Panc1 (cell line): ENCODE data around the gene MFSD6L. TPM values are rescaled to one million over a fixed set of nuclear protein-coding genes. Genes with fewer than 3 reads are reported as not detected.

Source experiments
- ATAC-seq: fragments of 200-7000 bp; cut with Tn5 transposase; 2 replicates; pipeline ENCODE4 v1.9.1; 2020; ENCODE audit warnings: mild to moderate bottlenecking, moderate library complexity
- Bru-seq: library from RNA; stranded (reverse); fragments of 400-500 nt; gene quantifications from one replicate; lab custom pipeline; 2021; lab: Mats Ljungman, UMichigan
- BruChase-seq, 2 experiments: library from RNA; stranded (reverse); fragments of 400-500 nt; gene quantifications; one replicate each; lab custom pipeline; 2021; lab: Mats Ljungman, UMichigan
- BruUV-seq: library from RNA; stranded (reverse); fragments of 400-500 nt; replicated peaks from 2 replicates; lab custom pipeline; 2021; lab: Mats Ljungman, UMichigan
- CTCF ChIA-PET: fragments of 300-600 bp; sonication (Branson Sonifier 250); formaldehyde crosslinking; loops from one replicate; lab custom pipeline; 2022; ENCODE audit warnings: antibody characterized with exemption; lab: Charles Lee
- POLR2A ChIA-PET: fragments of 300-600 bp; sonication (Branson Sonifier 250); formaldehyde crosslinking; loops from one replicate; lab custom pipeline; 2022; ENCODE audit warnings: antibody characterized with exemption; lab: Charles Lee
- DNase-seq: peaks from one replicate; pipeline ENCODE4 v3.0.0-alpha.2; 2010; ENCODE audit warnings: low read depth, low spot score
- H3K27ac ChIP-seq: 2 replicates; pipeline ENCODE4 v1.5.1; 2011; ENCODE audit warnings: mild to moderate bottlenecking, low read length, inconsistent platforms
- H3K27me3 ChIP-seq: fragments of 200-500 bp; sonication (Bioruptor generic); 2 replicates; pipeline ENCODE4 v1.6.0; 2014; ENCODE audit warnings: low read length, inconsistent platforms; ENCODE audit not compliant: control insufficient read depth, insufficient read depth
- H3K36me3 ChIP-seq: fragments of 200-500 bp; sonication (Bioruptor generic); 2 replicates; pipeline ENCODE4 v1.5.1; 2014; ENCODE audit warnings: inconsistent platforms, mild to moderate bottlenecking, low read length, moderate library complexity; ENCODE audit not compliant: control insufficient read depth, insufficient read depth
- H3K4me1 ChIP-seq: 2 replicates; pipeline ENCODE4 v1.5.1; 2011; ENCODE audit warnings: inconsistent platforms, mild to moderate bottlenecking, low read length, moderate library complexity; ENCODE audit not compliant: control insufficient read depth, insufficient read depth
- H3K4me3 ChIP-seq, 2 experiments: 2 replicates each; pipeline ENCODE4 v1.5.1; 2011 to 2012; ENCODE audit warnings: low read depth in 2 of 2, low read length in 2 of 2, mild to moderate bottlenecking in 2 of 2, inconsistent platforms in 1 of 2, moderate library complexity in 1 of 2
- H3K9me3 ChIP-seq: fragments of 200-500 bp; sonication (Bioruptor generic); 2 replicates; pipeline ENCODE4 v1.5.1; 2014; ENCODE audit warnings: low read depth, mild to moderate bottlenecking, inconsistent platforms, low read length, moderate library complexity; ENCODE audit not compliant: control insufficient read depth, insufficient read depth
- CTCF ChIP-seq: fragments of 450-650 bp; IDR thresholded peaks from 2 replicates; pipeline ENCODE4 v1.5.1; 2017; ENCODE audit warnings: mild to moderate bottlenecking
- POLR2AphosphoS5 ChIP-seq: IDR thresholded peaks from 2 replicates; pipeline ENCODE4 v1.6.1; 2012; ENCODE audit warnings: mild to moderate bottlenecking, low read depth, low read length, moderate library complexity
- REST ChIP-seq, 2 experiments: IDR thresholded peaks; 2 replicates each; pipeline ENCODE4 v1.6.1; 2011 to 2012; ENCODE audit warnings: low read depth in 2 of 2, control low read depth in 1 of 2, low read length in 1 of 2, mild to moderate bottlenecking in 1 of 2, moderate library complexity in 1 of 2; ENCODE audit not compliant: insufficient read depth in 1 of 2
- SIN3A ChIP-seq: IDR thresholded peaks from 2 replicates; pipeline ENCODE4 v1.6.1; 2012; ENCODE audit warnings: low read depth, mild to moderate bottlenecking, low read length, moderate library complexity, borderline replicate concordance; ENCODE audit not compliant: insufficient read depth
- TCF7L2 ChIP-seq: IDR thresholded peaks from 2 replicates; pipeline ENCODE4 v1.6.1; 2011; ENCODE audit warnings: mild to moderate bottlenecking, low read depth, low read length, inconsistent platforms
- in situ Hi-C: cut with HindIII; loops from 2 replicates; pipeline ENCODE4 v1.10.0; 2016; ENCODE audit warnings: low sequenced_read_pairs, low pct_unique_long_range_greater_than_20kb
- intact Hi-C: fragments of 100-400 bp; cut with micrococcal nuclease; formaldehyde crosslinking; loops from one replicate; pipeline ENCODE4 v1.10.0; 2022; ENCODE audit not compliant: unreplicated experiment
- long read RNA-seq: library from polyadenylated mRNA; unstranded; transcript quantifications from one replicate; pipeline ENCODE4 v2.0.0, GENCODE V29; 2021; ENCODE audit not compliant: unreplicated experiment
- polyA plus RNA-seq: library from polyadenylated mRNA; unstranded; fragments of >200 nt; gene quantifications from one replicate; pipeline ENCODE4 v1.2.1, GENCODE V29; 2012; ENCODE audit warnings: missing spikeins; ENCODE audit not compliant: insufficient read length
- total RNA-seq: library from RNA; stranded (reverse); gene quantifications from one replicate; pipeline ENCODE4 v1.2.1, GENCODE V29; 2021; ENCODE audit not compliant: unreplicated experiment

MFSD6L gene
- not detected for total RNA-seq
- polyA plus RNA-seq = not detected
- not detected for Bru-seq, nascent RNA
- BruChase-seq, experiment 1, labeled RNA remaining after a 2-hour chase = not detected
- BruChase-seq, experiment 2, labeled RNA remaining after a 6-hour chase = not detected
- long read RNA-seq = 0 reads

GRCh38 chr17:8798846-8799569 is at the start of gene MFSD6L:
Gene MFSD6L (minus strand): TSS chr17:8799365. CDS start chr17:8799120, 245 bp downstream.
- intact Hi-C loops = no loop called here
- BruUV-seq = no TSS peak
- ATAC-seq (no peak), DNase-seq (no peak)
- Histone ChIP-seq H3K27ac (no peak within 1 kb of the TSS), H3K4me3 (no peak within 1 kb of the TSS), H3K4me1 (no peaks in the 10 kb centered on the region), H3K36me3 (no peaks in the 10 kb centered on the region), H3K9me3 (no peaks in the 10 kb centered on the region), H3K27me3 (no peaks in the 10 kb centered on the region)
- in situ Hi-C loops = no loop called here
- CTCF ChIA-PET = no interaction called here
- POLR2A ChIA-PET = no interaction called here
- TF ChIP-seq POLR2AphosphoS5 (no peak), SIN3A (no peak), REST (IDR thresholded peaks at IDR 0.05; ENCODE audit: insufficient read depth in 1 of 2, low read depth in 2 of 2, low read length in 1 of 2) (no peak), TCF7L2 (no peak)

GRCh38 chr17:8847891-8848290 is 48.7 kb upstream of the MFSD6L start:
- Histone ChIP-seq H3K4me3 (no peak overlapping the region), H3K4me1 (no peaks in the 10 kb centered on the region), H3K9me3 (no peaks in the 10 kb centered on the region), H3K36me3 (no peaks in the 10 kb centered on the region), H3K27me3 (no peaks in the 10 kb centered on the region; the same call in 1 of the 2 replicates), H3K27ac (no peak overlapping the region)
- POLR2A ChIA-PET = no interaction called here
- in situ Hi-C loops = no loop called here
- no peak for DNase-seq
- CTCF ChIA-PET = no interaction called here
- no peak for ATAC-seq
- intact Hi-C loops = no loop called here
- BruUV-seq = no TSS peak
- TF ChIP-seq POLR2AphosphoS5 (no peak), SIN3A (no peak), TCF7L2 (no peak), CTCF (no peak), REST (IDR thresholded peaks at IDR 0.05; ENCODE audit: insufficient read depth in 1 of 2, low read depth in 2 of 2, low read length in 1 of 2) (no peak)
